Lower leg skin (tissue), 3 donors: ENCODE results near the gene KLHL6.
"Not testable (repeated sequence)": the region's sequence is repeated elsewhere in the genome, so short reads cannot be mapped to it uniquely, and the experiment has no call there.

Experiments used
- CTCF ChIP-seq, 3 donors: fragments of 450-650 bp; IDR thresholded peaks; one replicate each; pipeline ENCODE4 v1.5.1; 2016; ENCODE audit warnings: antibody characterized with exemption in 3 of 3, mild to moderate bottlenecking in 3 of 3, moderate library complexity in 2 of 3
- POLR2A ChIP-seq, 2 donors: fragments of 450-650 bp; IDR thresholded peaks; one replicate each; pipeline ENCODE4 v1.6.1; 2016 to 2017; ENCODE audit warnings: antibody characterized with exemption in 2 of 2, mild to moderate bottlenecking in 1 of 2, moderate library complexity in 1 of 2

GRCh38 chr3:183440521-183440920, 115.0 kb downstream of the KLHL6 start:
- not testable (repeated sequence) for TF ChIP-seq CTCF, POLR2A (IDR thresholded peaks at IDR 0.05)
